Measurements from ENCODE around the gene EME1.

The EME1 gene

DNA sequence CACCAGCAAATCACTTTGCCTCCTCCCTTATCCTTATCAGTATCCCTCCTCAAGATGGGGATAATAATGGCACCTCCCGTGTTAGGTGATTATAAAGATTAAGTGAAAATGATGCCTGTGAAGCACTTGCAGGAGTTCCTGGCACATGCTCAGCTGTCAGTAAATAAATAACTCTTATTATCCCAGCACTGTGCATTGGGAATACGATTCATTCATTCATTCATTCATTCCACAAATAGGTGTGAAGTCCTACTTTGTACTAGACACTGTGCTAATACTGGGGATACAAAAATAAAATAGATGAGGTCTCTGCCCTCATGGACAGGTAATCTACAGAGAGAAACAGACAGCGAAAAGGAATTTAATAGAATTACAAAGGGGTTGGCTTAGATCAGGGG lies 25.1 kb upstream of the EME1 start:
- DNase-seq (ENCODE audit: low read depth in 3 of 3), result no peak

DNA sequence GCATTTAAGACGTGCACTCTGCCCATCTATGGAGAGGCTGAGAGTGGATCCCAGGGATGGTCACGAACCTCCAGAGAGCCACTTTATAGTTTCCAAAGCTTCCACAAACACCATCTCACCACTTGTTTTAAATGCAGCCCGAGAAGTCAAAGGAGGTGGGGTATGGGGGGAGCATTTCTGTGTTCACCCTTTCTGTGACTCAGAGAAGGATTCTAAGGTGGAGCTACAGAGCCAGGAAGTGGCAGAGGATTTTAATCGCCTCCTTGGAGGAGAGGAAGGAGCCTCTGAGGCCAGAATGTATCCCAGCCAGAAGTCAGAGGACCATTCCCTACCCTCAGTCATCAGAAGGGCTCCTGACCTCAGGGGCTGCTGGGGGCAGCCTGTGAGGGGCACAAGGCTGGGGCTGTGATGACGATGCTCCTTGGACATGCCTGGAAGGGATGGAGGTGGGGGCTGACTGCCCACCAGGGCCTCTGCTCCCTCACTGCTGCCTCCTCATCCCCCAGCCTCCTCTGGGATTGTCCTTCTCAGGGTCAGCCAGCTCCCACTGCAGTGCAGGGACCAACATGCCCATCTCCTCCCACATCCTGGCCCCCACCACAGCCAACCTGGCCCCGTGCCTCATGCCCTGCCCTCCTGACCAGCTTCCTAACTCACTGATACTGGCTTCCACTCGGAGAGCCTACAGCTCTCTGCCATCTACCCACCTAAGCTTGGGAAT lies 24.3 kb upstream of the EME1 start:
- DNase-seq (ENCODE audit: low read depth in 3 of 3), result no peak

DNA sequence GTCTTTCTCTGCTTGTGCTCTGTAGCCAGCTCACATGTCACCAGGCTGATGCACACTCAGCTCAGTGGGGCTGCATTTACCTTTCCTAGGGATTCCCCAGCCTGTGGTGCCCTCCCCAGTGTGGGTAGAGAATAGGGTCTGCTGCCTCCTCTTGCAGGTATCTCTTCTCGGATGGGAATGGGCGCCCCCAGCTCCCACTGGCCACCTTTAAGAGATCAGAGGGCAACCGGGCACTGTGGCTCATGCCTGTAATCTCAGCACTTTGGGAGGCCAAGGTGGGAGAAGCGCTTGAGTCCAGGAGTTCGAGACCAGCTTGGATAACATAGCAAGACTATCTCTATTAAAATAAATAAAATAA lies 23.8 kb upstream of the EME1 start:
- DNase-seq (ENCODE audit: low read depth in 3 of 3), result no peak

DNA sequence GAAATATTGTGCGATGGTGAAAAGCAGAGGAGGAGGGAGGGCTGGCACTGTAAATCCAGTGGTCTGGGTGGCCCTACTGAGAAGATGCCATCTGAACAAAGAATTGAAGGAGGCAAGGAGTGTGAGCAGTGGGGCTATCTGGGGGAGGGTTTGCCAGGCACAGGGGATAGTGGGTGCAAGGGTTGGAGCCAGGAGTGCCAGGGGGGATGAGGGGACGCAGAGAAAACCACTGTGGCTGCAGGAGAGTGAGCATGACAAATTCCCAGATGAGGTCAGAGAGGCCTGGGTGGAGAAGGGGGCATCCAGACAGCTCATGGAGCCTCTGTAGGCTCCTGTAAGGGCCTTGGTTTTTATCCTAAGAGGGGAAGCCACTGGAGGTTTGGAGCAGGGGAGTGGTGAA lies 22.3 kb upstream of the EME1 start:
- DNase-seq (ENCODE audit: low read depth in 3 of 3), result no peak

DNA sequence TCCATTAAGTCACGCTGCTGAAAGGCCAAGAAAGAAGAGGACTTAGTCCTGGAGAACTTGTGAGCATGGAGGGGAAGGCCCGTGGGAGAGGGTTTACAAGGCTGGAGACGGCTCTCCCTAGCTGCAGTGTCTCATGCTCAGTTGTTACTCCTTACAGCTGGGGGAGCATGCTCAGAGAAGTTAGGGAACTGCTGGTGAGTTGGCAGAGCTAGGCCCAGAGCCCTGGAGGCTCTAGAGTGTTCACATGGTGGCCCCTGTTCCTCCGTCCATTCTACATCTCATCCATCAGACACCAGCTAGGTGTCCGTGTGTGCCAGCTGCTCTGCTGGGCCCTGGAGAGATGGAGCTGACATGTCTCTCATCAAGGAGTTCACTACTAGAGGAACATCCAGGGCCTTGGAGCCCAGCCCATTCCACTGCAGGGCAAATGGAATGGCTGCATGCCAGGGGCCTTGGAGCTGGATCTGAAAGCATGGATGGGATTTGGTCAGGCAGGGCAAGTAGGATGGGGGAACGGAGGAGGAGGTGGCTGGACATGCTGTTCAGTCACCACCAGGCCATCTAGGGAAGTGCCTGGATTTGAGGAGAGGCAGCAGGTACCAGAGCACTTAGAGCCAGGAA lies 20.8 kb upstream of the EME1 start:
- DNase-seq (ENCODE audit: low read depth in 3 of 3), result no peak

DNA sequence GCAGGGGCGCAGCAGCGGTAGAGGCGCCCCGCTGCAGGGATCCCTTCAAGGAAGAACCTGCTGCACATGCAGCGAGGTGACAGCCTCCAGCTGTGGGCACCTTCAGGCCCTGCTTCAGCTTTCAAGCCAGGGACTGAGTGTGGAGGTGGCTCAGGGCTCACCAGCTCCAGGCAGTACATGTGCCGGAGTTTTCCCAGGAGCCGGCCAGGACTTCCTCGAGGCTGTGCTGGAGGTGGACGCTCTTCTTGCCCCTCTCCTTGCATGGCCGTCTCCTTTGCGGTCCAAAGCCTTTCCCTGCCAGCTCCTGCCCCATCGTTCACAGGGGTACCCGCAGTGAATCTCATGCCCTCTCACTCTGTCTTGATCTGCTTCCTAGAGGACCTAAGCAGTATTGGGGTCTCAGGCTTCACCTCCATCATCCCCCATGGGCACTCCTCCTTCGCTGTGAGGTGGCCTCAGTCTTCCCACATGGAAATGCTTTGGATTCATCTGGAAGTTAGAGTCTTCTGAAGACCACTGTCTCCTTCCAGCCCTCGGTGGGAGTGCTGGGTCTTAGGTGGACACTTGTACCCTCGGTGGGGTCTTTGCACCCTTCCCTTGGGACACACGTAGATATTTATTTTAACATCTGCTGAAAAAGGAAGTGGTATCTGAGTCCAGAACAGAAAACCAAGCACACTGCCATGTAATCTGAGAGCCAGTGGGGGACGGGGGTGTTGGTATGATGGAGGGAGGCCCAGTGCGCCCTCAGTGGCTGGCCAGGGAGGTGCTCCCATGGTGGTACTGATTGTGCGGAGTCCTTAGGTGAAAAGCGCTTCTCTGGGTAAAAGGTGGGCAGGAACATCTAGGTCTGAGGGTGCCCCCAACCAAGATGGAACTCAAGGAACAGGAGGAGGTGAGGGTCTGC lies 20.1 kb upstream of the EME1 start:
- no peak for DNase-seq (ENCODE audit: low read depth in 3 of 3)

DNA sequence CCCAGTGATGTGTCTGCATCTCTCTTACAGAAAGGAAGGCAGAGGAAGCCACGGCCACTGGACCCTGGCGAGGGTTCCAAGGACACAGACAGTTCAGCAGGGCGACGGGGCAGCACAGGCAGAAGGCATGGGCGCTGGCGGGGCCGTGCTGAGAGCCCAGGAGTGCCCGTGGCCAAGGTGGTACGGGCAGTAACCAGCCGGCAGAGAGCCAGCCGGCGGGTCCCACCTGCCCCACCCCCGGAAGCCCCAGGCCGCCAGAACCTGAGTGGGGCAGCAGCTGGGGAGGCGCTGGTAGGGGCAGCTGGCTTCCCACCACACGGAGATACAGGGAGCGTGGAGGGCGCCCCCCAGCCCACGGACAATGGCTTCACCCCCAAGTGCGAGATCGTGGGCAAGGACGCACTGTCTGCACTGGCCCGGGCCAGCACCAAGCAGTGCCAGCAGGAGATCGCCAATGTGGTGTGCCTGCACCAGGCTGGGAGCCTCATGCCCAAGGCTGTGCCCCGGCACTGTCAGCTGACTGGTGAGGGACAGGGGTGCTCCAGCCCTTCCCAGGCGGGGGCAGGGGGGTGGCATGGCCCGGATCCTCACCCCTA lies 19.3 kb upstream of the EME1 start:
- DNase-seq (ENCODE audit: low read depth in 3 of 3), result no peak

DNA sequence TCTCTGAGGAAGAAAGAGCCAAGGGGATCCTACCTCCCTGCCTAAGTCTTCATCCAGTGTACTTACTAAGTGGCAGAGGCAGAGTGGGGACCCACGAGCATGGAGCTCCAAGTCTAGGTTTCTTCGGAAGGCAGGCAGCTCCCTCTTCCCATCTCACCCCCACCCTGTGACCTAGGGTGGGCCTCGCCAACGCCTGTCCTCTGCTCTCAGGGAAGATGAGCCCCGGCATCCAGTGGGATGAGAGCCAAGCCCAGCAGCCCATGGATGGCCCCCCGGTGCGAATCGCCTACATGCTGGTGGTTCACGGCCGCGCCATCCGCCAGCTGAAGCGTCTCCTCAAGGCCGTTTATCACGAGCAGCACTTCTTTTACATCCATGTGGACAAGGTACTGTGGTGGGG lies 18.8 kb upstream of the EME1 start:
- no peak for DNase-seq (ENCODE audit: low read depth in 3 of 3)

DNA sequence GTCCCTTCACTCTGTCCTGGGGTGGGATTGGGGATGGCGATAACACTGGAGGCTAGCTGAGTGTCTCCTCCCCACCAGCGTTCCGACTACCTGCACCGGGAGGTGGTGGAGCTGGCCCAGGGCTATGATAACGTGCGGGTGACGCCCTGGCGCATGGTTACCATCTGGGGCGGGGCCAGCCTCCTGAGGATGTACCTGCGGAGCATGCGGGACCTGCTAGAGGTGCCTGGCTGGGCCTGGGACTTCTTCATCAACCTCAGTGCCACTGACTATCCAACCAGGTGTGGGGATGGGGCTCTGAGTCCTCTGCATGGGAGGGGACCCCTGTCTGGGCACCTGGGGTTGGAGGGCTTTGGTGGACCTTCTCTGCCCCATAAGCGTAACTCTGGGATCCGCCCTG lies 18.3 kb upstream of the EME1 start:
- DNase-seq (ENCODE audit: low read depth in 3 of 3), result no peak

DNA sequence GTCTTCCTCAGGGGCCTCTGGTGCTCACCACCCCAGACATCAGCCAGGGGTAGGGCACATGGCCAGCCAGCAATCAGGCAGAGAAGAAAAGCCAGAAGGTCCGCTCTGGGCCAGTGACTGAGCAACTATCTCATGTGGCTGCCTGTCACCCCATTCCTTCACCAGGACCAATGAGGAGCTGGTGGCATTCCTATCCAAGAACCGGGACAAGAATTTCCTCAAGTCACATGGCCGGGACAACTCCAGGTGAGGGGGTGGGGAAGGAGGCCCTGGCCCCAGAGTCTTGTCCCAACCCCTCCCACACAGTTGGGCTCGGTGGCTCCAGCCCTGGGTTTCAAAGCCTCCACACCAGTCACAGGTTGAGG lies 17.7 kb upstream of the EME1 start:
- DNase-seq (ENCODE audit: low read depth in 3 of 3), result no peak

DNA sequence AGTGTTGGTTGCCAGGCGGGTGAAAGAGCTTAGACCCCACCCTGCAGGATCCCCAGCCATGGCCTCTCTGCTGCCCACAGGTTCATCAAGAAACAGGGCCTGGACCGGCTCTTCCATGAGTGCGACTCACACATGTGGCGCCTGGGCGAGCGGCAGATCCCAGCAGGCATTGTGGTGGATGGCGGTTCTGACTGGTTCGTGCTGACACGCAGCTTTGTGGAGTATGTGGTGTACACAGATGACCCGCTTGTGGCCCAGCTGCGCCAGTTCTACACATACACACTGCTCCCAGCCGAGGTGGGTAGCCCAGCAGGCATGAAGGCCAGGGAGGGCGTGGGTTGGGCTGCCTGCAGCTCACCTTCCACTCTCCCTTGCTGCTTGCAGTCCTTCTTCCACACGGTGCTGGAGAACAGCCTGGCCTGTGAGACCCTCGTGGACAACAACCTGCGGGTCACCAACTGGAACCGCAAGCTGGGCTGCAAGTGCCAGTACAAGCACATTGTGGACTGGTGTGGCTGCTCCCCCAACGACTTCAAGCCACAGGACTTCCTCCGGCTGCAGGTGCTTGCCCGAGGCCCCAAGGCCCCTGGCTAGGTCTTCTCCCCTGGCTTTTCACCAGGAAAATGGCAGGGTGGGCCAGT lies 17.2 kb upstream of the EME1 start:
- no peak for DNase-seq (ENCODE audit: low read depth in 3 of 3)

DNA sequence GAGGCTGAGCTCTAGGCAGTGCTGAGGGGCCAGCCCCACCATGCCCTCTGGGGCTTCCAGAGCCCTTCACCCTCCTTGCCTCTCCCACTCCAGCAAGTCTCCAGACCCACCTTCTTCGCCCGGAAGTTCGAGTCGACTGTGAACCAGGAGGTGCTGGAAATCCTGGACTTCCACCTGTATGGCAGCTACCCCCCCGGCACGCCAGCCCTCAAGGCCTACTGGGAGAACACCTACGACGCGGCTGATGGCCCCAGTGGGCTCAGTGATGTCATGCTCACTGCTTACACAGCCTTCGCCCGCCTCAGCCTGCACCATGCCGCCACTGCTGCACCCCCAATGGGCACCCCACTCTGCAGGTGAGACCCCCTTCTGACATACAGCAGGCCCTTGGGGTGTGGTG lies 16.6 kb upstream of the EME1 start:
- no peak for DNase-seq (ENCODE audit: low read depth in 3 of 3)

DNA sequence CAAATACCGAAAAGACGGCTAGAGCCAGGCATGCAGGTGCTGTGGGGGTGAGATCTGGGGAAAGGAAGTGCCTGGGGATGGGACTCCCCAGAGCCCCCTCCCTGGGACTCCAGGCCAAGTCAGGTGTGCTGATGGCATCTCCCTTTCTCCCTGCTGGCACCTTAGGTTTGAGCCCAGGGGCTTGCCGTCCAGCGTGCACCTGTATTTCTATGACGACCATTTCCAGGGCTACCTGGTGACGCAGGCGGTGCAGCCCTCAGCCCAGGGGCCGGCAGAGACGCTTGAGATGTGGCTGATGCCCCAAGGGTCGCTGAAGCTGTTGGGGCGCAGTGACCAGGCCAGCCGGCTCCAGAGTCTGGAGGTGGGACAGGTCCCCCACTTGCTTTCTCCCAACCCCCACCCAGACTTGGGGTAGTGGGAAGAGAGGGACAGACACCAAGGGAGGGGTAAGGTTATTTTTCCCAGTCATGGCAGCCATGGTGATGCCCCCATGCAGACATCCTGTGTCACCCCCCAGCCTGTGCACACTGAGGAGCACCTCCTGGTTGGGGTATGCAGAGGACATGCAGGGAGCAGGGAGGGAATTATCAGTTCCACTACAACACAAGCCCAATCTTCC lies 16.0 kb upstream of the EME1 start:
- no peak for DNase-seq (ENCODE audit: low read depth in 3 of 3)

DNA sequence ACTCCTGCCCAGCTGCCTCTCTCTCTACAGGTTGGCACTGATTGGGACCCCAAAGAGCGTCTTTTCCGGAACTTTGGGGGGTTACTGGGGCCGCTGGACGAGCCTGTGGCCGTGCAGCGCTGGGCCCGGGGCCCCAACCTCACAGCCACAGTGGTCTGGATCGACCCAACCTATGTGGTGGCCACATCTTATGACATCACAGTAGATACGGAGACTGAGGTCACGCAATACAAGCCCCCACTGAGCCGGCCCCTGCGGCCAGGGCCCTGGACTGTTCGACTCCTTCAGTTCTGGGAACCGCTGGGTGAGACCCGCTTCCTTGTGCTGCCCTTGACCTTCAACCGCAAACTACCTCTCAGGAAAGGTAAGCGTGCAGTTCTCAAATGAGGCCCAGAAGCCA lies 14.9 kb upstream of the EME1 start:
- DNase-seq (ENCODE audit: low read depth in 3 of 3), result no peak

DNA sequence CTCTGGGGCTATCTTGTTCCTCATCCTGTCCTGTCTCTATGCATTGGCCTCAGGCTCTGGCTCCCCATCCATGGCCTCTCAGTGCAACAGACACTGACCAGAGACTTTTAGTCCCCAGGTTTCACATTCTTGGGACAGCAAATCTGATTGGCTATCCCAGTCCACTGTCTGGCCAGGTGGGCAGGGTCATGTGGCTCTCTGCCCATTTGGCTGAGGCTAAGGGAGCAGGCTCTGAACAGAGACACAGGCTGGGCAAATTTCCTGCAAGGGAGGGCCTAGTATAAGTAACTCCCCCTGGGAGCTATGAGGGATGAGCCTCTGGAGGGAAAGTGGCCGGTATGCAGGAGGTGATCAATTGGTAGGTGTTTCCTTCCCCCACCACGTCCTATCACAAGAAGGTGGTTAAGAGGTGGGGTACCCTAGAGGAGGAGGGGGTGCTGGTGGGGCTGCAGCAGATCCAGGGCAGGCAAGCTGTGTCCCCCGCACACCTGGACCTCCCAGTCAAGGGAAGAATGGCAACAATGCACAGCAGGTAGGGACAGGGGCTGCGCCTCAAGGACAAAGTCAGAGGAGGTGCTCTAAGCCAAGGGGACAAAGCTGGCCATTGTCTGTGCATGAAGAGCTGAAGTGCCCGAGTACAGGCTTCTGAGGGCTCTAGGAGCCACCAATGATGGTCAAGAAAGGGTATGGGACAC lies 13.9 kb upstream of the EME1 start:
- no peak for DNase-seq (ENCODE audit: low read depth in 3 of 3)

DNA sequence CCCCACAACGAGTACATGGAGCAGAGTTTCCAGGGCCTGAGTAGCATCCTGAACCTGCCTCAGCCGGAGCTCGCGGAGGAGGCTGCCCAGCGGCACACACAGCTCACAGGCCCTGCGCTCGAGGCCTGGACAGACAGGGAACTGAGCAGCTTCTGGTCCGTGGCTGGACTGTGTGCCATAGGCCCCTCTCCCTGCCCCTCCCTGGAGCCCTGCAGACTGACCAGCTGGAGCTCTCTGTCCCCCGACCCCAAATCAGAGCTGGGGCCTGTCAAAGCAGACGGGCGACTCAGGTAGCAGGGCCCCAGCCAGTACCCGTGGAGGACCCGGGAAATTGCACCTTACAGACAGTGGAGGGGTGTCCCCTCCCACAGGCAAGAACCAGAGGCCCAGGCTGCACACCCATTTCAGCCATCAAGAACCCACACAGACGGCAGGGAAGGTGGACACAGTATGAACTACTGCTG lies 13.0 kb upstream of the EME1 start:
- no peak for DNase-seq (ENCODE audit: low read depth in 3 of 3)

DNA sequence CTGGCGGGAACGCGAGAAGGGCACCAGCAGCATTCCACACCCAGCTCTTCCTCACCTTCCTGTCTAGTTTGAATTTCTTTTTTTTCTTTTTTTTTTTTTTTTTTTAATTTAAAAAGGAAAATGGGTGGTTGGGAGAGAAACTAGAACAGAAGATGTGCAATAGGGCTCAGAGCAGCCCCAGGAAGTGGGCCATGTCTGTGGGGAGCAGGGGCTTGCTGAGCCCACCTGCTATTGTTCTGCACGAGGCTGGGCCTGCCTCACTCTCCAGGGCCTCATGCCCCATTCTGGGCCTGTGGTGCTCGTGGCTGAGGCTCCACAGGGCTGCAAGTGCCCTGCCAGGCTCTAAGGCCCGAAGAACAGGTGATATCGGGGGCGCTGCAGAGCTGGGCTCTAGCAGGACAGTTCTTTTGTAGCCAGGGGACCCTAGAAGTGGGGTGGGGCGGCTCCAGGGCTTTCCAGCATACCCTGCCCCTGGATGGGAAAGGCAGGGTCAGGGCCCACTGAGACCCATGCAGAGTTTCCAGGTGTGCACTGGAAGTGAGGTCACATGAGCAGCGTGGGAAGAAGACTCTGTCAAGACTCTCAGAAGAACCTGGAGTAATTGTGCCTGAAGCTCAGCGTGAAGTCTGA lies 12.4 kb upstream of the EME1 start:
- no peak for DNase-seq (ENCODE audit: low read depth in 3 of 3)

DNA sequence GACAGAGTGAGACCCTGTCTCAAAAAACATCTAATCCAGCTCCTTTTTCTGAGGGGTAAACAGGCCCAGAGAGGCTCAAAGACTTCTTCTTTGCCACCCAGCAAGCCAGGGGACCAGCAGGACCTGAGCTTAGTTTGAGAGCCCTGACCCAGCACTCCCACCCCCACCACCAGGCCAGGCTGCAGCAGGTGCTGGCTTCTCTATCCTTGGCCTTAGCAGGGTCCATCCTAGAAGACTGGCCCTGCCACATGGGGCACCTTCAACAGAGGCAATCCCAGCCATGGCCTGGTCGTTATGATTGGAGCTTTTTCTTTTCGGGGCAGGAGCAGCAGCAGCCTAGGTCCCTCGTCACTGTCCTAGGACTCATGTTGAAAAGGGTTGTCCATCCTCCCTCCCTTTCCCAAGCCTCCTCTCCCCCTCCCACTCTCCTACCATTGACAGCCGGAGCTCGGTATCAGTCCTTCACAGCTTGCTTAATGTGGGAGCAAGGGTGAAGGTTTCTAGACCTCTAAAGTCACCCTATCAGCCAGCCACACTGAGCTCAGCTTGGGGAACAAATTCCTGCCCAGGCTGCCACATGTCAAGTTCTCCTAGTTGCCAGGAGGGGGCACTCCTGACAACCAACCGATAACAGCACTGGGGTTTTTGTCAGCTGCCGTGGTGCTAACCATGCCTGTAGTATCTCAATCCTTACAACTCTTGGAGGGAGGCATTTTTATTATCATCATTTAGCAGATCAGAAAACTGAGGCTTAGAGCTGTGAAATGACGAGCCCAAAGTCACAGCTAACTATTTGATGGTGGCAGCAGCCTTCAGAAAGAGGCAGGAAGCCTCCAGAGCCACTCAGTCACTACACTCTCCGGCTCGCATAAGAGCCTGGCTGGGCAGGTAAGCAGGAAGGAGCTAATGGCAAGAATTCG lies 11.2 kb upstream of the EME1 start:
- peak in 2 of 3 donors; percentile 26 to 43 for DNase-seq (ENCODE audit: low read depth in 3 of 3)

DNA sequence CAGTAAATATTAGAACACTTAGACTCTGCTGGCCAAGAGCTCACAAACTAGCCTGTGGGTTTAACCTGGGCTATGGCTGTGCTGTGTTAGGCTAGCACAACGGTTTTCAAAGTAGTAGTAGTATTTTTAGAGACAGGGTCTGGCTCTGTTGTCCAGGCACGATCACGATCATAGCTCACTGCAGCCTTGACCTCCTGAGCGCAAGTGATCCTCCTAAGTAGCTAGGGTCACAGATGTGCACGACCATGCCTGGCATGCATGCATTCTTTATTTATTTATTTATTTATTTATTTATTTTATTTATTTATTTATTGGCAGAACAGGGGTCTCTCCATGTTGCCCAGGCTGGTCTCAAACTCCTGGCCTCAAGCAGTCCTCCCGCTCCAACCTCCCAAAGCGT lies 10.4 kb upstream of the EME1 start:
- no peak for DNase-seq (ENCODE audit: low read depth in 3 of 3)

Measured in stimulated activated CD4-positive, alpha-beta T cell treated with anti-CD3 and anti-CD28 coated beads, TNF-alpha, amount 100 ng/mL, for 48 hours (primary cell).